Measurements from ENCODE around the gene CNNM1. TPM values are rescaled to one million over a fixed set of nuclear protein-coding genes. Genes with fewer than 3 reads are reported as not detected.

Gene CNNM1
- total RNA-seq, 1 experiment from 2014 or later = not detected

DNA sequence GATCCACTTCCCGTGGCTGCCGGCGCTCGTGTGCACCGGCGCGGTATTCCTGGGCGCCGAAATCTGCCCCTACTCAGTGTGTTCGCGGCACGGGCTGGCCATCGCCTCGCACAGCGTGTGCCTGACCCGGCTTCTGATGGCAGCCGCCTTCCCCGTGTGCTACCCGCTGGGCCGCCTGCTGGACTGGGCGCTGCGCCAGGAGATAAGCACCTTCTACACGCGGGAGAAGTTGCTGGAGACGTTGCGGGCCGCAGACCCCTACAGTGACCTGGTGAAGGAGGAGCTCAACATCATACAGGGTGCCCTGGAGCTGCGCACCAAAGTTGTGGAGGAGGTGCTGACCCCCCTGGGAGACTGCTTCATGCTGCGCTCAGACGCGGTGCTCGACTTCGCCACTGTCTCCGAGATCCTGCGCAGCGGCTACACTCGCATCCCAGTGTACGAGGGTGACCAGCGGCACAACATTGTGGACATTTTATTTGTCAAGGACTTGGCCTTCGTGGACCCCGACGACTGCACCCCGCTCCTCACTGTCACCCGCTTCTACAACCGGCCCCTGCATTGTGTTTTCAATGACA lies 1.3 kb downstream of the CNNM1 start:
- Histone ChIP-seq H3K27ac (ENCODE audit: low read depth, low read length) (no peak overlapping the region), H3K4me2 (ENCODE audit: low read length) (no peak overlapping the region), H4K20me1 (ENCODE audit: insufficient read depth) (no peaks in the 10 kb centered on the region), H3K9ac (ENCODE audit: low read length) (no peak overlapping the region), H3K9me3 (ENCODE audit: control insufficient read depth in 1 of 2, insufficient read depth in 1 of 2, low read depth in 1 of 2, low read length in 2 of 2) (no peaks in the 10 kb centered on the region), H2AFZ (ENCODE audit: low read depth, low read length, poor library complexity, severe bottlenecking) (no peak overlapping the region), H3K27me3 (ENCODE audit: insufficient read depth, low read length) (peaks cover 23% of the 10 kb centered on the region), H3K36me3 (ENCODE audit: control insufficient read depth in 1 of 2, insufficient read depth in 2 of 2, low read length in 2 of 2) (no peaks in the 10 kb centered on the region), H3K4me3 (replicated peaks in 1 of 2; ENCODE audit: low read depth in 1 of 2, low read length in 2 of 2) (no peak overlapping the region), H3K79me2 (ENCODE audit: insufficient read depth, low read length) (no peaks in the 10 kb centered on the region), H3K4me1 (ENCODE audit: control insufficient read depth in 1 of 2, insufficient read depth in 2 of 2, low read length in 2 of 2) (no peaks in the 10 kb centered on the region), H3K9me2 (ENCODE audit: insufficient read depth) (no peaks in the 10 kb centered on the region)
- TF ChIP-seq EGR1 (IDR thresholded peaks at IDR 0.05; ENCODE audit: low read depth) (no peak), MAX (IDR thresholded peaks at IDR 0.05) (no peak)
- ATAC-seq (no peak), DNase-seq (ENCODE audit: low read depth, low spot score) (no peak)
- POLR2A ChIA-PET = no interaction called here
- intact Hi-C loops (cut with micrococcal nuclease) = no loop called here
- no TSS peak for BruUV-seq (replicated peaks)
- RAD21 ChIA-PET (ENCODE audit: low non-redundant PET in 1 of 2, low total read pairs in 2 of 2, uncharacterized antibody in 2 of 2, unreplicated experiment in 2 of 2) = no interaction called here
- CTCF ChIA-PET = no interaction called here

DNA sequence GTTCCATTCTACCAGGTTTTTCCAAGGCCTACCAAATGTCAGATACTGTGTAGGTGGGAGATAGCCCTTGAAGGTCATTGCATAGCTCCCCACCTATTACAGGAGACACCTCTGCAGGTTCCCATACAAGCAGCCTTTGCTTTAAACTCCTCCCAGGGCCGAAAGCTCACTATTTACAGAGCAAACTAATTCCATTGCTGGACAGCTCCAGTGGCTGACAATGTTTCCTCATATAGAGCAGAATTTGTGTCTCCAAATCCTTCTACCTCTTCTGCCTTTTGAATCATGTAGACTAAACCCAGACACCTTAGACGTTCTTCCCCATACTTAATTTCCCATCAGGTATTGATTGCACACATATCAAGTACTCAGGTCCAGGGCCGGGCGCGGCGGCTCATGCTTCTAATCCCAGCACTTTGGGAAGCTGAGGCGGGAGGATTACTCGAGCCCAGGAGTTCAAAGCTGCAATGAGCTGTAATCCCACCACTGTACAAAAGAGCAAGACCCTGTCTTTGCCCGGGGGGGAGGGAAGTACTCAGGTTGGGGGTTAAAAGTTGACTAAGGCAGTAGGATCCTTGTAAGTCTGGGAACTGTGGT lies 2.1 kb downstream of the CNNM1 start:
- Histone ChIP-seq H4K20me1 (ENCODE audit: insufficient read depth) (no peaks in the 10 kb centered on the region), H3K79me2 (ENCODE audit: insufficient read depth, low read length) (no peaks in the 10 kb centered on the region), H3K4me1 (ENCODE audit: control insufficient read depth in 1 of 2, insufficient read depth in 2 of 2, low read length in 2 of 2) (no peaks in the 10 kb centered on the region), H3K9me3 (ENCODE audit: control insufficient read depth in 1 of 2, insufficient read depth in 1 of 2, low read depth in 1 of 2, low read length in 2 of 2) (no peaks in the 10 kb centered on the region), H3K27me3 (ENCODE audit: insufficient read depth, low read length) (peaks cover 23% of the 10 kb centered on the region), H3K27ac (ENCODE audit: low read depth, low read length) (no peak overlapping the region), H3K4me2 (ENCODE audit: low read length) (no peak overlapping the region), H3K4me3 (replicated peaks in 1 of 2; ENCODE audit: low read depth in 1 of 2, low read length in 2 of 2) (no peak overlapping the region), H3K9me2 (ENCODE audit: insufficient read depth) (no peaks in the 10 kb centered on the region), H3K9ac (ENCODE audit: low read length) (no peak overlapping the region), H2AFZ (ENCODE audit: low read depth, low read length, poor library complexity, severe bottlenecking) (no peak overlapping the region), H3K36me3 (ENCODE audit: control insufficient read depth in 1 of 2, insufficient read depth in 2 of 2, low read length in 2 of 2) (no peaks in the 10 kb centered on the region)
- intact Hi-C loops (cut with micrococcal nuclease) = no loop called here
- ChIA-PET POLR2A (no interaction called here), RAD21 (ENCODE audit: low non-redundant PET in 1 of 2, low total read pairs in 2 of 2, uncharacterized antibody in 2 of 2, unreplicated experiment in 2 of 2) (no interaction called here), CTCF (no interaction called here)
- BruUV-seq (replicated peaks) = no TSS peak
- no peak for DNase-seq (ENCODE audit: low read depth, low spot score)
- TF ChIP-seq, protein P1, sequence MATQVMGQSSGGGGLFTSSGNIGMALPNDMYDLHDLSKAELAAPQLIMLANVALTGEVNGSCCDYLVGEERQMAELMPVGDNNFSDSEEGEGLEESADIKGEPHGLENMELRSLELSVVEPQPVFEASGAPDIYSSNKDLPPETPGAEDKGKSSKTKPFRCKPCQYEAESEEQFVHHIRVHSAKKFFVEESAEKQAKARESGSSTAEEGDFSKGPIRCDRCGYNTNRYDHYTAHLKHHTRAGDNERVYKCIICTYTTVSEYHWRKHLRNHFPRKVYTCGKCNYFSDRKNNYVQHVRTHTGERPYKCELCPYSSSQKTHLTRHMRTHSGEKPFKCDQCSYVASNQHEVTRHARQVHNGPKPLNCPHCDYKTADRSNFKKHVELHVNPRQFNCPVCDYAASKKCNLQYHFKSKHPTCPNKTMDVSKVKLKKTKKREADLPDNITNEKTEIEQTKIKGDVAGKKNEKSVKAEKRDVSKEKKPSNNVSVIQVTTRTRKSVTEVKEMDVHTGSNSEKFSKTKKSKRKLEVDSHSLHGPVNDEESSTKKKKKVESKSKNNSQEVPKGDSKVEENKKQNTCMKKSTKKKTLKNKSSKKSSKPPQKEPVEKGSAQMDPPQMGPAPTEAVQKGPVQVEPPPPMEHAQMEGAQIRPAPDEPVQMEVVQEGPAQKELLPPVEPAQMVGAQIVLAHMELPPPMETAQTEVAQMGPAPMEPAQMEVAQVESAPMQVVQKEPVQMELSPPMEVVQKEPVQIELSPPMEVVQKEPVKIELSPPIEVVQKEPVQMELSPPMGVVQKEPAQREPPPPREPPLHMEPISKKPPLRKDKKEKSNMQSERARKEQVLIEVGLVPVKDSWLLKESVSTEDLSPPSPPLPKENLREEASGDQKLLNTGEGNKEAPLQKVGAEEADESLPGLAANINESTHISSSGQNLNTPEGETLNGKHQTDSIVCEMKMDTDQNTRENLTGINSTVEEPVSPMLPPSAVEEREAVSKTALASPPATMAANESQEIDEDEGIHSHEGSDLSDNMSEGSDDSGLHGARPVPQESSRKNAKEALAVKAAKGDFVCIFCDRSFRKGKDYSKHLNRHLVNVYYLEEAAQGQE (IDR thresholded peaks at IDR 0.05; ENCODE audit: low read depth) = peak; percentile 38
- no peak for TF ChIP-seq EZH2phosphoT487 (IDR thresholded peaks at IDR 0.05; ENCODE audit: borderline replicate concordance)
- no peak for ATAC-seq
